K562 (cell line): ENCODE measurements around the gene RUNX1.

Experiments used
- RFX1 ChIP-seq: fragments of 450-650 bp; IDR thresholded peaks from 2 replicates; pipeline ENCODE4 v1.6.1; 2016; ENCODE audit warnings: mild to moderate bottlenecking, moderate library complexity
- SIRT6 ChIP-seq: IDR thresholded peaks from one replicate; pipeline ENCODE4 v1.6.1; 2012; ENCODE audit warnings: low read depth, mild to moderate bottlenecking, control low read depth, inconsistent platforms, low read length, moderate library complexity
- SP1 ChIP-seq: sonication (generic); formaldehyde crosslinking; IDR thresholded peaks from 2 replicates; pipeline ENCODE4 v1.8.1; 2022; ENCODE audit warnings: mild to moderate bottlenecking, missing genetic modification reagents
- ZNF197 ChIP-seq: fragments of 200-800 bp; sonication (Bioruptor generic); IDR thresholded peaks from 2 replicates; pipeline ENCODE4 v1.6.1; 2016; ENCODE audit warnings: low read depth, missing genetic modification characterization, missing compliant biosample characterization
- TF ChIP-seq, protein P1 (sequence below), 3 experiments: IDR thresholded peaks in 2 of 3; conservative IDR thresholded peaks in 1 of 3; 2 replicates each; pipeline ENCODE4 v1.5.1; 2011 to 2012; ENCODE audit warnings: low read length in 3 of 3, mild to moderate bottlenecking in 3 of 3, control low read depth in 2 of 3, improper control_type of control experiment in 1 of 3, inconsistent platforms in 1 of 3, low read depth in 1 of 3, mixed read lengths in 1 of 3, moderate library complexity in 1 of 3; ENCODE audit not compliant: insufficient read depth in 2 of 3

GRCh38 chr21:34956416-34957316, 92.4 kb downstream of the RUNX1 start:
- no peak for TF ChIP-seq SIRT6
- no peak for TF ChIP-seq SP1 (CRISPR knock-in tag)
- TF ChIP-seq RFX1, result no peak
- TF ChIP-seq, protein P1, sequence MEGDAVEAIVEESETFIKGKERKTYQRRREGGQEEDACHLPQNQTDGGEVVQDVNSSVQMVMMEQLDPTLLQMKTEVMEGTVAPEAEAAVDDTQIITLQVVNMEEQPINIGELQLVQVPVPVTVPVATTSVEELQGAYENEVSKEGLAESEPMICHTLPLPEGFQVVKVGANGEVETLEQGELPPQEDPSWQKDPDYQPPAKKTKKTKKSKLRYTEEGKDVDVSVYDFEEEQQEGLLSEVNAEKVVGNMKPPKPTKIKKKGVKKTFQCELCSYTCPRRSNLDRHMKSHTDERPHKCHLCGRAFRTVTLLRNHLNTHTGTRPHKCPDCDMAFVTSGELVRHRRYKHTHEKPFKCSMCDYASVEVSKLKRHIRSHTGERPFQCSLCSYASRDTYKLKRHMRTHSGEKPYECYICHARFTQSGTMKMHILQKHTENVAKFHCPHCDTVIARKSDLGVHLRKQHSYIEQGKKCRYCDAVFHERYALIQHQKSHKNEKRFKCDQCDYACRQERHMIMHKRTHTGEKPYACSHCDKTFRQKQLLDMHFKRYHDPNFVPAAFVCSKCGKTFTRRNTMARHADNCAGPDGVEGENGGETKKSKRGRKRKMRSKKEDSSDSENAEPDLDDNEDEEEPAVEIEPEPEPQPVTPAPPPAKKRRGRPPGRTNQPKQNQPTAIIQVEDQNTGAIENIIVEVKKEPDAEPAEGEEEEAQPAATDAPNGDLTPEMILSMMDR (IDR thresholded peaks at IDR 0.05 in 2 of 3, conservative IDR thresholded peaks at IDR 0.05 in 1 of 3; ENCODE audit: insufficient read depth in 2 of 3, low read depth in 1 of 3, low read length in 3 of 3), result no peak
- no peak for TF ChIP-seq ZNF197 (CRISPR knock-in tag)
